Cerebellar nuclear complex (tissue), 1 donor: Measurements from ENCODE around the gene PFKFB2.

Source experiments
- DNase-seq, 2 experiments: peaks; one replicate each; lab custom pipeline; 2025; lab: John Stamatoyannopoulos, UW

Gene PFKFB2

GRCh38 chr1:207089627-207090355 lies 36.7 kb downstream of the PFKFB2 start:
- no peak for DNase-seq

DNA sequence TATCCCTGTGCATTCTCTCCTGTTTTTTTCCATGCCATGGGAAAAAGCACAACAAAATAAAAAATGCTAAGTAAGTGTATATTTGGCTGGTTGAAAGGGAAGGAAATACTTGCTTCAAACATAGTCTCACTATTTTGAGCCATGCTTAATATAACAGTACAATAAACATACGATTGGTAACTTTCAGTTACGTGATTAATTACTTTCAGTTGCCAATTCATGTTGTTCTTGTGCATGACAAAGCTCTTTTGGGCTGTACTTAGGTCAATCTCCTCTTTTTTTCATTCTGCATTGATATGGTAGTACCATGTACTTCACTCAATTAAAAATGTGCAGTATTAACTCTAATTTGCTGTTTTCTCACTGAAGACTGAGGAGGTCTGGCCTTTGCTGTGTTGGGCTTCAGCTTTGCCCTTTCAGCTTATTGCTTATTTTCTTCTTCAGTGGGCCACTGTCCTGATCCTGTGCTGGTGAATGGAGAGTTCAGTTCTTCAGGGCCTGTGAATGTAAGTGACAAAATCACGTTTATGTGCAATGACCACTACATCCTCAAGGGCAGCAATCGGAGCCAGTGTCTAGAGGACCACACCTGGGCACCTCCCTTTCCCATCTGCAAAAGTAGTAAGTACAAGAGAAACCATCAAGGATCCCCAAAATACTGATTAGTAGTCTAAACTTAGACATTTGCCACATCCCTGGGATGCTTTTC lies 38.3 kb downstream of the PFKFB2 start:
- no peak for DNase-seq

GRCh38 chr1:207093944-207094343 lies 40.9 kb downstream of the PFKFB2 start:
- DNase-seq, result no peak

GRCh38 chr1:207097871-207098324 lies 44.8 kb downstream of the PFKFB2 start:
- DNase-seq, result no peak

GRCh38 chr1:207101720-207102119 lies 48.6 kb downstream of the PFKFB2 start:
- DNase-seq, result no peak

- no peak for DNase-seq
Measured at GRCh38 chr1:207102146-207102545, 49.1 kb downstream of the PFKFB2 start.

- DNase-seq, result no peak
Measured at GRCh38 chr1:207102659-207103058, 49.6 kb downstream of the PFKFB2 start.

DNA sequence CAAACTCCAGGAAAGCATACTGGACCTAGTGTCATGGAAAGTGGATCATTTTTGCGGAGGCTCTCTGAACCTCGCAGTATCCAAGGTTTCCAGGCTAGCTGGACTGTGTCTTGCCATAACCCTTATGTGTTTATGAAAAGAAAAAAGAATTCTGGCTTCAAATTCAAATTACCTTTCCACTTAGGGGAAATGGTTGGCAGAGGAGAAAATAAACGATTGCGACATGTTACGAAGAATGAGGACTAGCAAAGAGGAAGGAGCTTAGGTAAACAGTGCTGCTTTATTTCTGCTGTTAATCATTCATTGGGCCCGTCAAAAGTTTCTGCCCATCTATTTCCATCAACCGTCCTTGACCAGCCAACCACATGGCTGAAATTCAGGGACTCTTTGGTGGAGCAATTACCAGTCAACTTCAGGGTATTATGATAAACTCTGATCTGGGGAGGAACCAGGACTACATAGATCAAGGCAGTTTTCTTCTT lies 50.9 kb downstream of the PFKFB2 start, which contains the start of gene C4BPA:
Gene C4BPA, plus strand, starts transcription at position 342 of the 482 bp plus-strand sequence. CDS start 8,793 bp downstream, outside the sequence.
- DNase-seq, result no peak

- no peak for DNase-seq
Measured at GRCh38 chr1:207109004-207109403, 55.9 kb downstream of the PFKFB2 start.

- no peak for DNase-seq
Measured at GRCh38 chr1:207112616-207113296, 59.7 kb downstream of the PFKFB2 start.

DNA sequence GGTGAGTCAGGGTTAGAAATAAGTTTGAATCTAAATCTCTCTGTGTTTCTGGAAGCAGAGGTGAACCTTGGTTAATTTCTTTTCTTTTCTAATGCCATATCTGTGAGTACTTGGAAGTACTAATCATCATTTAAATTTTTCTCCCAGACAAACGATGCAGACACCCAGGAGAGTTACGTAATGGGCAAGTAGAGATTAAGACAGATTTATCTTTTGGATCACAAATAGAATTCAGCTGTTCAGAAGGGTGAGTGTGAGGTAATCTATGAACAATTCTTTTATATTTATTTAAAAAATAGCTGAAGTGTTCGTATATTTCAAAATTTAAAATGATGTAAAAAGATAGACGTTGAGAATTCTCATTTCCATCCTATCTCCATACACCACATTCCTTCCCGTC lies 62.2 kb downstream of the PFKFB2 start:
- no peak for DNase-seq

GRCh38 chr1:207124389-207124788 lies 71.3 kb downstream of the PFKFB2 start:
- DNase-seq, result no peak

- DNase-seq, result no peak
Measured at GRCh38 chr1:207128336-207128921, 75.4 kb downstream of the PFKFB2 start.

DNA sequence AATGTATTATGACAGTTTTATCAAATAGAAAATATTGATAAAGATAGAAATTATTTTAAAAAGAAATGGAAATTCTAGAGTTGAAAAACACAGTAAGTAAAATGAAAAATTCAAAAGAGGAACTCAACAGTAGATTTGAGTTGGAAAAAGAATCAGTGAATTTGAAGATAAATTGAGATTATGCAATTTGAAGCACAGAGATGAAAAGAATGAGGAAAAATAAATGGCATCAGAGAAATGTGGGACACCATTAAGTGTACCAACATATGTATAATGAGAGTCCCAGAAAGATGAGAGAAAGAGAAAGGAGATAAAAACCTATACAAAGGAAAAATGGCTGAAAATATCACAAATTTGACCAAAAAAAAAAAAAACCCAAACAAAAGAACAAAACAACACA lies 76.0 kb downstream of the PFKFB2 start:
- no peak for DNase-seq
